ENCODE measurements around the gene RNF223. TPM values are rescaled to one million over a fixed set of nuclear protein-coding genes. Genes with fewer than 3 reads are reported as not detected.

Gene RNF223
- total and polyA plus RNA-seq, 2 of the 8 experiments (the other 6 are each of a cell fraction or from before 2014, with no cell fraction given) = not detected

- Histone ChIP-seq H4K5ac (ENCODE audit: insufficient read length, low read depth, low read length) (no peak overlapping the region), H3K9me3 (ENCODE audit: insufficient read depth in 2 of 2, low read depth in 1 of 2, low read length in 1 of 2) (peaks cover 11 to 20% of the 10 kb centered on the region in 2 experiments; a peak in 3 of 4 replicates), H3K27ac (ENCODE audit: low read depth, low read length) (no peak overlapping the region), H3K23ac (ENCODE audit: insufficient read length) (no peak overlapping the region), H3K9ac (replicated peaks in 1 of 4; ENCODE audit: extremely low read depth in 1 of 4, low read depth in 3 of 4, low read length in 3 of 4) (no peak overlapping the region), H4K8ac (ENCODE audit: extremely low read depth, insufficient read depth, low read length) (no peak overlapping the region), H3K4me3 (ENCODE audit: extremely low read depth in 1 of 4, insufficient read depth in 2 of 4, low read depth in 3 of 4, low read length in 4 of 4) (no peak overlapping the region), H4K20me1 (replicated peaks in 1 of 2; ENCODE audit: control insufficient read depth in 1 of 2, insufficient read depth in 2 of 2, low read length in 2 of 2) (no peaks in the 10 kb centered on the region), H2BK120ac (replicated peaks; ENCODE audit: low read depth, low read length) (no peak overlapping the region), H3K27me3 (replicated peaks in 1 of 4; ENCODE audit: control insufficient read depth in 3 of 4, extremely low read depth in 1 of 4, insufficient read depth in 3 of 4, low read length in 3 of 4) (peaks cover 0 to 2% (median 0%) of the 10 kb centered on the region in 4 experiments; a peak in 1 of 7 replicates), H3K79me2 (ENCODE audit: control insufficient read depth in 1 of 2, insufficient read depth in 2 of 2, low read length in 2 of 2) (no peaks in the 10 kb centered on the region), H4K91ac (replicated peaks; ENCODE audit: insufficient read length, low read length) (no peak overlapping the region), H3K14ac (ENCODE audit: insufficient read length) (no peak overlapping the region), H3K56ac (replicated peaks; ENCODE audit: insufficient read length, low read depth, low read length) (no peak overlapping the region), H3K4ac (replicated peaks; ENCODE audit: insufficient read length, low read depth, low read length) (no peak overlapping the region), H2BK5ac (ENCODE audit: low read depth, low read length) (no peak overlapping the region), H2AFZ (ENCODE audit: low read length) (no peak overlapping the region), H3K4me1 (replicated peaks in 1 of 4; ENCODE audit: control insufficient read depth in 3 of 4, insufficient read depth in 4 of 4, low read length in 3 of 4) (no peaks in the 10 kb centered on the region), H2AK5ac (ENCODE audit: low read depth, low read length) (no peak overlapping the region), H3K18ac (ENCODE audit: extremely low read depth, low read length) (no peak overlapping the region), H2BK12ac (ENCODE audit: low read depth, low read length) (no peak overlapping the region), H2BK20ac (ENCODE audit: low read length) (no peak overlapping the region), H3K23me2 (ENCODE audit: low read depth, low read length) (no peaks in the 10 kb centered on the region), H2BK15ac (ENCODE audit: low read length) (no peak overlapping the region), H3K79me1 (ENCODE audit: low read depth, low read length) (no peaks in the 10 kb centered on the region), H3K36me3 (ENCODE audit: control insufficient read depth in 2 of 4, insufficient read depth in 4 of 4, low read length in 3 of 4) (no peaks in the 10 kb centered on the region), H3K4me2 (ENCODE audit: insufficient read depth in 1 of 2, low read depth in 2 of 2, low read length in 2 of 2) (no peak overlapping the region)
- DNase-seq (ENCODE audit: low read depth in 1 of 2, low spot score in 2 of 2) = no peak
- WGBS, 2 experiments (ENCODE audit: extremely low coverage in 1 of 2, insufficient coverage in 1 of 2, insufficient read length in 1 of 2, insufficient replicate concordance in 2 of 2, low coverage in 1 of 2, low lambda C conversion rate in 2 of 2, missing lambda C conversion rate in 1 of 2) = 92% methylated on average over 14 of the region's 14 CpGs; no CpG with 5 or more reads in 1 of the 2 experiments
- no peak for FAIRE-seq
- ChIA-PET CTCF (ENCODE audit: partially characterized antibody) (interaction anchor here (0.7 to 1.2 kb wide), 3 partner anchors 112 to 281 kb away, joined by 3 to 4 read pairs (median 3); no protein-coding TSS in a partner anchor), POLR2A (ENCODE audit: partially characterized antibody) (interaction anchor here (1.1 to 1.6 kb wide), 3 partner anchors 8 to 14 kb away, joined by 3 to 6 read pairs (median 6); no protein-coding TSS in a partner anchor)
- TF ChIP-seq CREB1 (IDR thresholded peaks at IDR 0.05) (no peak), TAF1 (IDR thresholded peaks at IDR 0.05; ENCODE audit: low read depth, low read length) (no peak), BRCA1 (IDR thresholded peaks at IDR 0.05; ENCODE audit: low read depth, low read length) (no peak)
Measured at GRCh38 chr1:1092894-1093609, 18.9 kb upstream of the RNF223 start.

Measured in H1 (cell line).